A673 (cell line): ENCODE data around the gene TENM4.

Source experiments
- CTCF ChIP-seq: fragments of 300-800, 200-600 bp; sonication (generic); conservative IDR thresholded peaks from 2 replicates; pipeline ENCODE4 v1.5.1; 2017; ENCODE audit warnings: low read depth, mild to moderate bottlenecking, antibody characterized with exemption, low read length, moderate library complexity, mixed read lengths
- EZH2 ChIP-seq: fragments of 200-600 bp; sonication (generic); IDR thresholded peaks from 2 replicates; pipeline ENCODE4 v1.6.1; 2017; ENCODE audit warnings: borderline replicate concordance, low read depth, mild to moderate bottlenecking, mixed read lengths, antibody characterized with exemption, low read length; ENCODE audit not compliant: poor library complexity, severe bottlenecking

- TF ChIP-seq CTCF (no peak), EZH2 (no peak)
Measured at GRCh38 chr11:78606667-78607066, 834.2 kb downstream of the TENM4 start.
